Keratinocyte (primary cell): ENCODE data around the gene RPIA. TPM values are rescaled to one million over a fixed set of nuclear protein-coding genes. Genes with fewer than 3 reads are reported as not detected.

Experiments
- DNase-seq: peaks from one replicate; pipeline ENCODE4 v3.0.0-alpha.2; 2011; ENCODE audit warnings: low read depth, missing footprints, low spot score
- FAIRE-seq: peaks from 2 replicates; lab custom pipeline; 2011; peaks lifted over from hg19 to GRCh38; lab: Jason Lieb, UNC
- H2AFZ ChIP-seq: 2 replicates; pipeline ENCODE4 v1.6.0; 2012; ENCODE audit warnings: low read length, control low read depth, inconsistent platforms; ENCODE audit not compliant: control insufficient read depth
- H3K27ac ChIP-seq: 2 replicates; pipeline ENCODE4 v1.5.1; 2011; ENCODE audit warnings: low read length; ENCODE audit not compliant: control insufficient read depth, insufficient read depth
- H3K27me3 ChIP-seq: 3 replicates; pipeline ENCODE4 v1.6.0; 2011; ENCODE audit warnings: low read length; ENCODE audit not compliant: control insufficient read depth, insufficient read depth; ENCODE audit errors: extremely low read depth
- H3K36me3 ChIP-seq, 2 experiments: 2 replicates in 1 of 2; 3 replicates in 1 of 2; pipeline ENCODE4 v1.5.1; 2011; ENCODE audit warnings: low read length in 2 of 2, mild to moderate bottlenecking in 1 of 2; ENCODE audit not compliant: control insufficient read depth in 2 of 2, insufficient read depth in 2 of 2; ENCODE audit errors: extremely low read depth in 1 of 2
- H3K4me1 ChIP-seq: 3 replicates; pipeline ENCODE4 v1.5.1; 2011; ENCODE audit warnings: low read length; ENCODE audit not compliant: control insufficient read depth, insufficient read depth; ENCODE audit errors: extremely low read depth
- H3K4me2 ChIP-seq: 3 replicates; pipeline ENCODE4 v1.6.0; 2011; ENCODE audit warnings: low read depth, low read length; ENCODE audit not compliant: control insufficient read depth, insufficient read depth; ENCODE audit errors: extremely low read depth
- H3K4me3 ChIP-seq, 3 experiments: fragments of 200-600 bp in 1 of 3; sonication (generic) in 1 of 3; 2 replicates in 2 of 3; 3 replicates in 1 of 3; pipeline ENCODE4 v1.5.1; 2011 to 2016; ENCODE audit warnings: low read length in 3 of 3, mild to moderate bottlenecking in 3 of 3, control low read depth in 2 of 3, inconsistent platforms in 1 of 3, low read depth in 1 of 3, mixed read lengths in 1 of 3, mixed run types in 1 of 3, moderate library complexity in 1 of 3; ENCODE audit not compliant: control insufficient read depth in 2 of 3, insufficient read depth in 2 of 3; ENCODE audit errors: extremely low read depth in 1 of 3
- H3K79me2 ChIP-seq: 2 replicates; pipeline ENCODE4 v1.6.0; 2012; ENCODE audit warnings: low read length; ENCODE audit not compliant: control insufficient read depth, insufficient read depth
- H3K9ac ChIP-seq: 3 replicates; pipeline ENCODE4 v1.6.0; 2011; ENCODE audit warnings: low read length; ENCODE audit not compliant: control insufficient read depth, insufficient read depth; ENCODE audit errors: extremely low read depth
- H3K9me1 ChIP-seq: 3 replicates; pipeline ENCODE4 v1.6.0; 2011; ENCODE audit warnings: low read length; ENCODE audit not compliant: control insufficient read depth, insufficient read depth; ENCODE audit errors: extremely low read depth
- H3K9me3 ChIP-seq: 2 replicates; pipeline ENCODE4 v1.5.1; 2012; ENCODE audit warnings: low read depth, low read length; ENCODE audit not compliant: control insufficient read depth
- H4K20me1 ChIP-seq: 3 replicates; pipeline ENCODE4 v1.6.0; 2011; ENCODE audit warnings: low read length; ENCODE audit not compliant: control insufficient read depth, insufficient read depth; ENCODE audit errors: extremely low read depth
- CTCF ChIP-seq, 3 experiments: IDR thresholded peaks in 1 of 3; conservative IDR thresholded peaks in 1 of 3; optimal IDR thresholded peaks in 1 of 3; 2 replicates in 2 of 3; 3 replicates in 1 of 3; pipeline versions ENCODE3 to v1.5.1; 2011; ENCODE audit warnings: low read length in 3 of 3, mild to moderate bottlenecking in 3 of 3, moderate library complexity in 2 of 3, control low read depth in 1 of 3, inconsistent platforms in 1 of 3; ENCODE audit not compliant: insufficient read depth in 2 of 3; ENCODE audit errors: extremely low read depth in 1 of 3
- EZH2 ChIP-seq: IDR thresholded peaks from one replicate; pipeline ENCODE4 v1.6.1; 2012; ENCODE audit warnings: inconsistent platforms, mild to moderate bottlenecking, low read length, moderate library complexity
- dilution Hi-C: fragments of 300-500 bp; cut with MboI; formaldehyde crosslinking; loops from one replicate; pipeline ENCODE4 v1.7.0; 2020; ENCODE audit warnings: low sequenced_read_pairs; ENCODE audit not compliant: extremely low pct_ligation_motif_present
- polyA plus RNA-seq, 5 experiments: library from polyadenylated mRNA; depleted of rRNA in 3 of 5; stranded (reverse) in 3 of 5; stranded (forward) in 1 of 5; unstranded in 1 of 5; fragments of >200 nt; gene quantifications; 1 replicate in 1 of 5; 2 replicates in 3 of 5; 3 replicates in 1 of 5; pipeline versions ENCODE4 v1.2.1 to v1.2.3, GENCODE V29; 2011 to 2012; ENCODE audit warnings: missing spikeins in 2 of 5, low read depth in 1 of 5, low replicate concordance in 1 of 5

The RPIA gene
- polyA plus RNA-seq, 1 donor (not counting 4 experiments of a cell fraction or from before 2014, with no cell fraction given): 11.4 TPM

GRCh38 chr2:88746929-88747490 is 55.5 kb downstream of the RPIA start:
- DNase-seq: no peak
- no peak for FAIRE-seq
- no peak for TF ChIP-seq CTCF (optimal IDR thresholded peaks at IDR 0.05 in 1 of 3, IDR thresholded peaks at IDR 0.05 in 1 of 3, conservative IDR thresholded peaks at IDR 0.05 in 1 of 3; ENCODE audit: extremely low read depth in 1 of 3, insufficient read depth in 2 of 3, low read length in 3 of 3)
- no peak for TF ChIP-seq EZH2
- no peak overlapping the region for H3K4me2 ChIP-seq
- dilution Hi-C loops: no loop called here
- H2AFZ ChIP-seq: no peak overlapping the region
- no peaks in the 10 kb centered on the region for H4K20me1 ChIP-seq
- no peak overlapping the region for H3K4me3 ChIP-seq
- no peaks in the 10 kb centered on the region for H3K36me3 ChIP-seq
- H3K79me2 ChIP-seq: no peaks in the 10 kb centered on the region
- no peaks in the 10 kb centered on the region for H3K9me1 ChIP-seq
- H3K9ac ChIP-seq: no peak overlapping the region
- H3K4me1 ChIP-seq: no peaks in the 10 kb centered on the region
- H3K27me3 ChIP-seq: no peaks in the 10 kb centered on the region
- H3K9me3 ChIP-seq: no peaks in the 10 kb centered on the region
- no peak overlapping the region for H3K27ac ChIP-seq

GRCh38 chr2:88747990-88748389 is 56.5 kb downstream of the RPIA start:
- Histone ChIP-seq H3K36me3 (no peaks in the 10 kb centered on the region), H3K4me2 (no peak overlapping the region)

More at GRCh38 chr2:88747990-88748389, 56.5 kb downstream of the RPIA start:
- DNase-seq: no peak
- Histone ChIP-seq H4K20me1 (no peaks in the 10 kb centered on the region), H2AFZ (no peak overlapping the region), H3K4me1 (no peaks in the 10 kb centered on the region), H3K27ac (no peak overlapping the region), H3K9me1 (no peaks in the 10 kb centered on the region), H3K9ac (no peak overlapping the region), H3K4me3 (no peak overlapping the region), H3K9me3 (no peaks in the 10 kb centered on the region), H3K27me3 (no peaks in the 10 kb centered on the region), H3K79me2 (no peaks in the 10 kb centered on the region)
- dilution Hi-C loops: no loop called here
- TF ChIP-seq CTCF (optimal IDR thresholded peaks at IDR 0.05 in 1 of 3, IDR thresholded peaks at IDR 0.05 in 1 of 3, conservative IDR thresholded peaks at IDR 0.05 in 1 of 3; ENCODE audit: extremely low read depth in 1 of 3, insufficient read depth in 2 of 3, low read length in 3 of 3) (no peak), EZH2 (no peak)
- FAIRE-seq: no peak
